OCI-LY7 (cell line): ENCODE data around the gene PRKAG2. TPM values are rescaled to one million over a fixed set of nuclear protein-coding genes. Genes with fewer than 3 reads are reported as not detected.

Experiments
- BruUV-seq: library from RNA; stranded (reverse); fragments of 400-500 nt; replicated peaks from 2 replicates; lab custom pipeline; 2021; lab: Mats Ljungman, UMichigan
- CTCF ChIA-PET: fragments of 300-600 bp; sonication (Branson Sonifier 250); formaldehyde crosslinking; loops from one replicate; lab custom pipeline; 2022; ENCODE audit warnings: antibody characterized with exemption; ENCODE audit not compliant: unreplicated experiment; lab: Charles Lee
- POLR2A ChIA-PET: fragments of 300-600 bp; sonication (Branson Sonifier 250); formaldehyde crosslinking; loops from one replicate; lab custom pipeline; 2022; ENCODE audit warnings: antibody characterized with exemption; lab: Charles Lee
- DNase-seq: peaks from one replicate; pipeline ENCODE4 v3.0.0-alpha.2; 2015; ENCODE audit warnings: low spot score
- H2AFZ ChIP-seq: fragments of 200-600 bp; sonication (generic), shearing (Covaris generic); 2 replicates; pipeline ENCODE4 v1.6.1; 2014; ENCODE audit warnings: mild to moderate bottlenecking, antibody characterized with exemption, low read length, moderate library complexity
- H3K27ac ChIP-seq: fragments of 200-600 bp; sonication (generic); 2 replicates; pipeline ENCODE4 v1.5.1; 2014; ENCODE audit warnings: mixed run types, low read depth, mild to moderate bottlenecking, moderate library complexity, low read length, inconsistent platforms; ENCODE audit not compliant: poor library complexity, severe bottlenecking
- H3K36me3 ChIP-seq: fragments of 200-600 bp; sonication (generic); 2 replicates; pipeline ENCODE4 v1.6.1; 2014; ENCODE audit warnings: mild to moderate bottlenecking, antibody characterized with exemption, low read length, moderate library complexity, mixed read lengths; ENCODE audit not compliant: insufficient read depth
- H3K4me1 ChIP-seq: fragments of 200-600 bp; sonication (generic); 2 replicates; pipeline ENCODE4 v1.5.1; 2014; ENCODE audit warnings: mild to moderate bottlenecking, low read length; ENCODE audit not compliant: insufficient read depth, poor library complexity, severe bottlenecking
- H3K4me2 ChIP-seq: fragments of 200-600 bp; sonication (generic); 2 replicates; pipeline ENCODE4 v1.6.1; 2014; ENCODE audit warnings: mild to moderate bottlenecking, low read length
- H3K4me3 ChIP-seq: fragments of 200-600 bp; sonication (generic); 2 replicates; pipeline ENCODE4 v1.5.1; 2014; ENCODE audit warnings: mild to moderate bottlenecking, low read depth, low read length; ENCODE audit not compliant: poor library complexity, severe bottlenecking
- H3K79me2 ChIP-seq: fragments of 200-600 bp; sonication (generic); 2 replicates; pipeline ENCODE4 v1.6.1; 2016; ENCODE audit warnings: low read depth, mild to moderate bottlenecking, low read length, moderate library complexity, mixed read lengths; ENCODE audit not compliant: insufficient read depth
- H3K9me2 ChIP-seq: fragments of 200-600 bp; sonication (generic); 2 replicates; pipeline ENCODE4 v1.6.1; 2016; ENCODE audit warnings: mild to moderate bottlenecking, low read length, mixed read lengths; ENCODE audit not compliant: insufficient read depth
- H3K9me3 ChIP-seq: fragments of 200-600 bp; sonication (generic); 2 replicates; pipeline ENCODE4 v1.6.1; 2014; ENCODE audit warnings: mild to moderate bottlenecking, mixed run types, low read length, mixed read lengths
- H4K20me1 ChIP-seq: fragments of 200-600 bp; sonication (generic); 2 replicates; pipeline ENCODE4 v1.6.1; 2014; ENCODE audit warnings: mild to moderate bottlenecking, antibody characterized with exemption, low read length, moderate library complexity, mixed read lengths; ENCODE audit not compliant: insufficient read depth
- CTCF ChIP-seq: fragments of 200-600 bp; sonication (generic); conservative IDR thresholded peaks from 2 replicates; pipeline ENCODE4 v1.5.1; 2014; ENCODE audit warnings: mild to moderate bottlenecking, antibody characterized with exemption, low read length, moderate library complexity, mixed read lengths
- EZH2phosphoT487 ChIP-seq: fragments of 200-600 bp; sonication (generic); IDR thresholded peaks from 2 replicates; pipeline ENCODE4 v1.6.1; 2018; ENCODE audit warnings: low read depth, borderline replicate concordance, mild to moderate bottlenecking, mixed run types, antibody characterized with exemption, low read length, moderate library complexity, mixed read lengths
- intact Hi-C: fragments of 100-400 bp; cut with micrococcal nuclease; formaldehyde crosslinking; loops from one replicate; pipeline ENCODE4 v1.10.0; 2022; ENCODE audit not compliant: unreplicated experiment
- total RNA-seq, 2 experiments: library from RNA; depleted of rRNA in 1 of 2; stranded (reverse); fragments of >200 nt in 1 of 2; shearing (Covaris generic) in 1 of 2; gene quantifications; 2 replicates each; pipeline ENCODE4 v1.2.3, GENCODE V29; 2014 to 2022

The PRKAG2 gene
- total RNA-seq, 2 experiments from 2014 or later, result 1.2 to 5.1 TPM

- POLR2A ChIA-PET, result interaction anchor here (1.6 kb wide), 1 partner anchor 8 kb away, joined by 4 read pairs; no protein-coding TSS in a partner anchor
- intact Hi-C loops, result no loop called here
- Histone ChIP-seq H3K79me2 (no peaks in the 10 kb centered on the region), H4K20me1 (no peaks in the 10 kb centered on the region), H3K4me1 (no peaks in the 10 kb centered on the region), H3K36me3 (no peaks in the 10 kb centered on the region), H3K9me2 (no peaks in the 10 kb centered on the region), H3K4me2 (no peak overlapping the region), H3K9me3 (no peaks in the 10 kb centered on the region), H2AFZ (no peak overlapping the region), H3K27ac (no peak overlapping the region), H3K4me3 (no peak overlapping the region)
- TF ChIP-seq EZH2phosphoT487 (no peak), CTCF (no peak)
- DNase-seq, result no peak
- CTCF ChIA-PET, result interaction anchor here (0.6 kb wide), 1 partner anchor 28 kb away, joined by 5 read pairs; no protein-coding TSS in a partner anchor
- BruUV-seq, result no TSS peak
These were observed 255.0 kb downstream of the PRKAG2 start for GRCh38 chr7:151621961-151622360.

GRCh38 chr7:151616443-151617213, 260.3 kb downstream of the PRKAG2 start:
- H4K20me1 ChIP-seq, result no peaks in the 10 kb centered on the region
- H3K4me2 ChIP-seq, result no peak overlapping the region
- intact Hi-C loops, result no loop called here
- no TSS peak for BruUV-seq
- no peak overlapping the region for H3K27ac ChIP-seq
- H2AFZ ChIP-seq, result no peak overlapping the region
- CTCF ChIA-PET, result no interaction called here
- no peak for TF ChIP-seq CTCF
- TF ChIP-seq EZH2phosphoT487, result no peak
- no peaks in the 10 kb centered on the region for H3K4me1 ChIP-seq
- H3K36me3 ChIP-seq, result no peaks in the 10 kb centered on the region
- H3K9me3 ChIP-seq, result no peaks in the 10 kb centered on the region
- no peaks in the 10 kb centered on the region for H3K9me2 ChIP-seq
- H3K79me2 ChIP-seq, result no peaks in the 10 kb centered on the region
- POLR2A ChIA-PET, result no interaction called here
- no peak overlapping the region for H3K4me3 ChIP-seq
- DNase-seq, result no peak

GRCh38 chr7:151615784-151616183, 261.1 kb downstream of the PRKAG2 start:
- no peaks in the 10 kb centered on the region for H3K36me3 ChIP-seq
- H3K79me2 ChIP-seq, result no peaks in the 10 kb centered on the region
- H3K9me2 ChIP-seq, result no peaks in the 10 kb centered on the region
- intact Hi-C loops, result no loop called here
- BruUV-seq, result no TSS peak
- TF ChIP-seq CTCF (no peak), EZH2phosphoT487 (no peak)
- no peak overlapping the region for H2AFZ ChIP-seq
- DNase-seq, result no peak
- no peak overlapping the region for H3K4me3 ChIP-seq
- no peak overlapping the region for H3K27ac ChIP-seq
- H3K4me1 ChIP-seq, result no peaks in the 10 kb centered on the region
- H4K20me1 ChIP-seq, result no peaks in the 10 kb centered on the region
- no peak overlapping the region for H3K4me2 ChIP-seq
- CTCF ChIA-PET, result no interaction called here
- H3K9me3 ChIP-seq, result no peaks in the 10 kb centered on the region
- POLR2A ChIA-PET, result no interaction called here
